ENCODE results near the gene ACTG2.

The ACTG2 gene

DNA sequence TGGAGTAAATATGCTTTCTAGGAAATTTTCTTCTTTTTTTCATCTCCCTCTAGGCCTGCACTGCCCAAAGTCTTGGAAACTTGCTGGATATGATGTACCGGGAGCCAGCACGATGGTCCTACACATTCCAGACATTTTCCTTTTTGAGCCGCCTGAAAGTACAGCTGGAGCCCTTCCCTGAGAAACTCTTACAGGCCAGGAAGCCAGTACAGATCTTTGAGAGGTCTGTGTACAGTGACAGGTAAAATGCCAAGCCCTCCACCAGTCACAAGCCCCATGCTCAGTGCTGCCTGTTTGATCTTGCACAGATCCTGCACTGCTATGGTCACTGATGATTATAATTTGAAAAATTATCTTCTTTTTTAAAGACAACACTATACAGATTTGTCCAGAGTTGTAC, 53.9 kb downstream of the ACTG2 start:
- TF ChIP-seq, protein P1, sequence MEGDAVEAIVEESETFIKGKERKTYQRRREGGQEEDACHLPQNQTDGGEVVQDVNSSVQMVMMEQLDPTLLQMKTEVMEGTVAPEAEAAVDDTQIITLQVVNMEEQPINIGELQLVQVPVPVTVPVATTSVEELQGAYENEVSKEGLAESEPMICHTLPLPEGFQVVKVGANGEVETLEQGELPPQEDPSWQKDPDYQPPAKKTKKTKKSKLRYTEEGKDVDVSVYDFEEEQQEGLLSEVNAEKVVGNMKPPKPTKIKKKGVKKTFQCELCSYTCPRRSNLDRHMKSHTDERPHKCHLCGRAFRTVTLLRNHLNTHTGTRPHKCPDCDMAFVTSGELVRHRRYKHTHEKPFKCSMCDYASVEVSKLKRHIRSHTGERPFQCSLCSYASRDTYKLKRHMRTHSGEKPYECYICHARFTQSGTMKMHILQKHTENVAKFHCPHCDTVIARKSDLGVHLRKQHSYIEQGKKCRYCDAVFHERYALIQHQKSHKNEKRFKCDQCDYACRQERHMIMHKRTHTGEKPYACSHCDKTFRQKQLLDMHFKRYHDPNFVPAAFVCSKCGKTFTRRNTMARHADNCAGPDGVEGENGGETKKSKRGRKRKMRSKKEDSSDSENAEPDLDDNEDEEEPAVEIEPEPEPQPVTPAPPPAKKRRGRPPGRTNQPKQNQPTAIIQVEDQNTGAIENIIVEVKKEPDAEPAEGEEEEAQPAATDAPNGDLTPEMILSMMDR (IDR thresholded peaks at IDR 0.05) = no peak

DNA sequence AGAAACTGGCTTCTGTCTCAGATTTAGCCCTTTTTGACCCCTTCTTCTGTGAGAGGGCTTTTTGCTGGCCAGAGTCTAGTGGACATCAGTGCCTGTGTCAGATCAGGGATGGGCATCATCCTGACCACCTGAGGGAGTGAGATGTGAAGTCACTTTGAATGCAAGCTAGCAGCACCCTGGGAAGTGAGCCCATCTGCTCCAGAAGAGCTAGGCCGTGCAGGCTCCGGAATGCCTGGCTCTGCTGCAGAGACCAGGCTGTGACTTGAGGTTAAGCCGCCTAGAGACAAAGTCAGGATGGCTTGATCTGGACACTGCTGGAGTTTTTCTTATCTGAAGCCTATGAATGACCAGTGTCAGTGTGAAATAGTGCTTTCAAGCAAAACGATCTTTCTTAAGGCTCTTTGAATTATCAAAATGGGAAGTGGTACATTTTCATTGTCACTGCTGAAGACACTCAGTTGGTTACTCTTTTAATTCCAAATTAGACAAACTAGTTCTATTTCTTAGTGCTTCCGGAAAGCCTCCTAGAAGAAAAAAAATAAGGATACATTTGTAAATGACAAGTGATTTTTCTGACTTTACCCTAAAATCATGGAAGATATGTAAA, 54.7 kb downstream of the ACTG2 start:
- TF ChIP-seq, protein P1 (IDR thresholded peaks at IDR 0.05) = no peak

DNA sequence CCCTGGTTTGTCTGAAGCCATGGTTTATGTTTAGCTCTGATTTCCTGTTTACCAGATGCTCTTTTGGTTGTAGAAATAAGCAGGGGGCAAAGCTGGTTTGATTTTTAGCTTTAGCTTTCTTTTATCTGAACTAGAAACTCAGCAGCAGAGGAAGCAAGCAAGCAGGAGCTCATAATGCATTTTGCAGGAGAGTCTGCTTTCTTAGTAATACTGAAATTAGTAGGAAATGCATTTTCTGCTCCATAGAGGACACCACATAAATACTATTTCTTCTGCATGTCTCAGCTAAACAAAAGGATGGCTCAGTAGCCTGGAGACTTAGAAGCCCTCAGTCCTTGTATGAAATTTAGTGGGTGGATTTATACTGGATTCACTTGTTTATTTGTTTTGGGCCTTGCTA, 57.0 kb downstream of the ACTG2 start:
- TF ChIP-seq, protein P1 (IDR thresholded peaks at IDR 0.05) = no peak

DNA sequence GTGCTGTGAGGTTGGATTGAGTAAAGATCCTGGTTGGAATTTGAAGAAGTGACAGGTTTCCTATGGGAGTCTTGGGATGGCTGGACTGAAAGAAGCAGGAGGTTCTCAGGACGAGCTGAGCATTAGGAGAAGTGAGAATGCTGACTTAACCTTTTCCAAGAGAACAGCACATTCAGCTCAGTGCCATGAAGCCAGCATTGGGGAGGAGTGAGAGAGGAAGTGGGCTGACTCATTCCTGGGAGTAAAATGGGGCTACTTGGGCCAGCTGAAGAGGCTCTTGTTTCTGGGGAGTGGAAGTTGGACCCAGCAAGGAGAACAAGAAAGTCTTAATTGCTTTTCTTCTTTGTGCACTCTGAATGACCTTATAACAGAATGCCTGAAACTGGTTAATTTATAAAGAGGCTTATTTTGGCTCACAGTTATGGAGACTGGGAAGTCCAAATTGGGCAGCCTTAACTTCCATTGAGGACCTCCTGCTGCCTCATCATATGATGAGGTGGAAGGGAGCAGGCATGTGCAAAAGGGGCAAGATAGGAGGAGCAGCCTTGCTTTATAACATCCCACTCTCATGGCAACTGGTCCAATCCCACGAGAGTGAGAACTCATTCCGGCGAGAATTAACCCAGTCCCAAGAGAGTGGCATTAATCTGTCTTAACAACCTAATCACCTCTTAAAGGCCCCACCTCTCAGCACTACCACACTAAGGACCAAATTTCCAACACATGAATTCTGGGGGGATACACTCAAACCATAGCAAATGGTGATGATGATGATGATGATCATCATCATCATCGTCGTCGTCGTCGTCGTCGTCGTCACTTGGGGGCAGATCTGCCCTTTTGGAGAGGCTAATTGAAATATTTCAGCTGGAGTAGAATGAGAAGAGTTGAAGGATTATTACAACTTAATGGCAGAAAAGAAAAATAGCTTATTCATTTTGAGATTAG, 60.0 kb downstream of the ACTG2 start:
- TF ChIP-seq, protein P1 (IDR thresholded peaks at IDR 0.05) = no peak

DNA sequence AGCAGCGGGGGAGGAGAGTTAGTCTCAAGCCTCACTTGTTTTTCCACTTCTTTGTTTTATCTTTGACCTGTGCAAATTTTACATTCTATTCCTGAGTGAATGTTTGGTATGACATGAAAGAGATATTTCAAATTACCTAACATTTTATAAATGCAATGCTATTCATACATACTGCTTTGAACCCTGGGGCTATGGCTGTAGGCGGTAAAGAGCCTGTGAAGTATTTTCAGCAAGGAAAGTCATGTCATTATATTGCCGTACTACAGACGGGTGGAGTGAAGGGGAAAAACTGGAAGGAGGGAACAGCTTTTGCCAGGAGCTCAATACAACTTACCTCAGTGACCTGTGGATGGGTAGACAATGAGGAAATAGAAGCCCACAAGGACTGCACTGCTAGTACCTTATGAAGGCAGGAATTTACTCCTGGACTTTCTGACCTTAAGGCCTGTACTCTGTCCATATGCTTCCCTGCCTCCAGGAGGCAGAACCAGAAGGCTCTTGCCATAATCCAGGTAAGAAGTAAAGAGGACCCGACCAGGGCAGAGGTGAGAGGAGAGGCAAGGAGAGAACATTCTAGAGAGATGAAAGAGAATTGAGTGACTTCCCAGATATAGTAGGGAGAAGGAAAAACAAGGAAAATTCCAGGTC, 63.5 kb downstream of the ACTG2 start:
- TF ChIP-seq, protein P1 (IDR thresholded peaks at IDR 0.05) = no peak

DNA sequence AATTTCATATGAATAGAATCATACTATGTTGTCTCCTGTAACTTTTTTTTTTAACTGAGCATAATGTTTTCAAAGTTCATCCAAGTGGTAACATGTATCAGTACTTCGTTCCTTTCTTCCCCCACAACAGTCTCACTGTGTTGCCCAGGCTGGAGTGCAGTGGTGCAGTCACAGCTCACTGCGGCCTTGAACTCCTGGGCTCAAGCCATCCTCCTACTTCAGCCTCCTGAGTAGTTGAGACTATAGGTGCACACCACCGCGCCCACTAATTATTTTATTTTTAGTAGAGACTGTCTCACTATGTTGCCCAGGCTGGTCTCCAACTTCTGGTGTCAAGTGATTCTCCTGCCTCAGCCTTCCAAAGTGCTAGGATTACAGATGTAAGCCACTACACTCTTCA, 68.5 kb downstream of the ACTG2 start:
- TF ChIP-seq, protein P1 (IDR thresholded peaks at IDR 0.05) = no peak

DNA sequence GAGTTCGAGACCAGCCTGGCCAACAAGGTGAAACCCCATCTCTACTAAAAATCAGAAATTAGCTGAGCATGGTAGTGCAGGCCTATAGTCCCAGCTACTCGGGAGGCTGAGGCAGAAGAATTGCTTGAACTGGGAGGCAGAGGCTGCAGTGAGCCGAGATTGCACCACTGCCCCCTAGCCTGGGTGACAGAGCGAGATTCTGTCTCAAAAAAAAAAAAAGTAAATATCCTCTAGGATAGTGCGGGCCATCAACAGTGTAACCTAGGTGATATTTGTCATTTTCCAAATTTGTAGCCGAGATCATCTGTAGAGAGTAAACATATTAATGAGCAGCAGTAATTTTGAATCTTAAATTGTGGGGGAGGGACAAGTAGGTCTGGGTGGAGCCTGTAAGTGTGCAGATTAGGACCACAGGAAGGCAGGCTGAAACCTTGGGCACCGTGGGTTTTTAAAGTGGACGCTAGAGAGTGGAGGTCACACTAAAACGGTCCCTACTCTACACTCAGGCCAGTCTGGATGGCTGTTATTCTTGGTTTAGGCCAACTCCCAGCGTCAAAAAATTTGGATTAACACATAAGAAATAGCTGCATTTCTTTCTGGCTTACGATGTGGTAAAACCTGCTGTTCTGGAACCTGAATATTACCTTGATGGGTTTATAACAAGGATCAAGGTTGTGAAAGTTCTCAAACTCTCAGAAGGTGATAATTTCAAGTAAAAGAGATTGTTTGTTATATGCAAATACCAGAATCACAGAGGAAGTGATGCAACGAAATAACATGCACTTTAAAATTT, 69.2 kb downstream of the ACTG2 start:
- TF ChIP-seq, protein P1 (IDR thresholded peaks at IDR 0.05) = no peak
